HCT116 (cell line): ENCODE results near the gene SZT2. TPM values are rescaled to one million over a fixed set of nuclear protein-coding genes. Genes with fewer than 3 reads are reported as not detected.

Experiments used
- ATAC-seq: fragments of 200-7000 bp; cut with Tn5 transposase; 2 replicates; pipeline ENCODE4 v1.9.1; 2020; ENCODE audit warnings: mild to moderate bottlenecking, moderate library complexity
- BruUV-seq: library from RNA; stranded (reverse); fragments of 400-500 nt; replicated peaks from 2 replicates; lab custom pipeline; 2021; lab: Mats Ljungman, UMichigan
- CTCF ChIA-PET: fragments of 300-600 bp; sonication (Branson Sonifier 250); formaldehyde crosslinking; loops from one replicate; lab custom pipeline; 2021; ENCODE audit warnings: antibody characterized with exemption; lab: Charles Lee
- POLR2A ChIA-PET: fragments of 300-600, 350-600 bp; sonication (Branson Sonifier 250); formaldehyde crosslinking; loops from one replicate; lab custom pipeline; 2021; ENCODE audit warnings: antibody characterized with exemption; lab: Charles Lee
- RAD21 ChIA-PET, 2 experiments: fragments of 300-600 bp; sonication (Branson Sonifier 250); formaldehyde crosslinking; loops; one replicate each; lab custom pipeline; 2023; ENCODE audit warnings: low total read pairs in 2 of 2; ENCODE audit not compliant: uncharacterized antibody in 2 of 2, unreplicated experiment in 2 of 2, low non-redundant PET in 1 of 2; lab: Charles Lee
- DNase-seq: peaks from one replicate; pipeline ENCODE4 v3.0.0-alpha.2; 2010; ENCODE audit warnings: low read depth, low spot score
- H2AFZ ChIP-seq: fragments of 200-600 bp; shearing (Covaris generic), sonication (generic); 2 replicates; pipeline ENCODE4 v1.6.1; 2017; ENCODE audit warnings: low read depth, mixed run types, mixed read lengths, antibody characterized with exemption, low read length; ENCODE audit not compliant: poor library complexity, severe bottlenecking
- H3K27ac ChIP-seq: 2 replicates; pipeline ENCODE4 v1.5.1; 2012; ENCODE audit warnings: low read depth, low read length
- H3K27me3 ChIP-seq: fragments of 200-600 bp; sonication (generic); 2 replicates; pipeline ENCODE4 v1.6.1; 2016; ENCODE audit warnings: mixed run types, low read length, mixed read lengths; ENCODE audit not compliant: insufficient read depth
- H3K36me3 ChIP-seq, 2 experiments: fragments of 200-500 bp in 1 of 2; fragments of 200-600 bp in 1 of 2; sonication (Bioruptor generic) in 1 of 2; sonication (generic) in 1 of 2; 2 replicates each; pipeline versions ENCODE4 v1.5.1 to v1.6.1; 2014 to 2016; ENCODE audit warnings: low read length in 2 of 2, inconsistent platforms in 1 of 2, mixed read lengths in 1 of 2, mixed run types in 1 of 2; ENCODE audit not compliant: insufficient read depth in 2 of 2, control insufficient read depth in 1 of 2
- H3K4me1 ChIP-seq, 2 experiments: fragments of 200-600 bp in 1 of 2; sonication (generic) in 1 of 2; 2 replicates each; pipeline versions ENCODE4 v1.5.1 to v1.6.1; 2012 to 2017; ENCODE audit warnings: low read length in 2 of 2, inconsistent platforms in 1 of 2, mild to moderate bottlenecking in 1 of 2, mixed read lengths in 1 of 2, mixed run types in 1 of 2, moderate library complexity in 1 of 2; ENCODE audit not compliant: insufficient read depth in 2 of 2, control insufficient read depth in 1 of 2
- H3K4me2 ChIP-seq: fragments of 200-600 bp; sonication (generic); 2 replicates; pipeline ENCODE4 v1.6.1; 2017; ENCODE audit warnings: mixed run types, low read length, mixed read lengths
- H3K4me3 ChIP-seq, 2 experiments: fragments of 200-600 bp in 1 of 2; sonication (generic) in 1 of 2; replicated peaks in 1 of 2; 2 replicates each; pipeline ENCODE4 v1.5.1; 2011 to 2016; ENCODE audit warnings: low read length in 2 of 2, control low read depth in 1 of 2, low read depth in 1 of 2, mild to moderate bottlenecking in 1 of 2, mixed read lengths in 1 of 2, mixed run types in 1 of 2
- H3K79me2 ChIP-seq: fragments of 200-600 bp; sonication (generic); 2 replicates; pipeline ENCODE4 v1.6.1; 2017; ENCODE audit warnings: mild to moderate bottlenecking, mixed run types, low read length, moderate library complexity, mixed read lengths; ENCODE audit not compliant: insufficient read depth
- H3K9ac ChIP-seq: fragments of 200-600 bp; sonication (generic); 2 replicates; pipeline ENCODE4 v1.6.1; 2016; ENCODE audit warnings: low read length, mixed read lengths
- H3K9me2 ChIP-seq: fragments of 200-600 bp; sonication (generic), shearing (Covaris generic); 2 replicates; pipeline ENCODE4 v1.6.1; 2017; ENCODE audit warnings: mixed run types, mild to moderate bottlenecking, moderate library complexity; ENCODE audit not compliant: insufficient read depth
- H3K9me3 ChIP-seq, 2 experiments: fragments of 200-500 bp in 1 of 2; fragments of 200-600 bp in 1 of 2; sonication (Bioruptor generic) in 1 of 2; sonication (generic) in 1 of 2; 2 replicates each; pipeline ENCODE4 v1.6.1; 2014 to 2017; ENCODE audit warnings: low read length in 2 of 2, mixed read lengths in 2 of 2, inconsistent platforms in 1 of 2, low read depth in 1 of 2, mild to moderate bottlenecking in 1 of 2, mixed run types in 1 of 2, moderate library complexity in 1 of 2; ENCODE audit not compliant: control insufficient read depth in 1 of 2, insufficient read depth in 1 of 2
- H4K20me1 ChIP-seq: fragments of 200-600 bp; sonication (generic), shearing (Covaris generic); 2 replicates; pipeline ENCODE4 v1.6.1; 2017; ENCODE audit warnings: mixed run types, mild to moderate bottlenecking, moderate library complexity; ENCODE audit not compliant: insufficient read depth
- CEBPB ChIP-seq: IDR thresholded peaks from 2 replicates; pipeline ENCODE4 v1.6.1; 2012; ENCODE audit warnings: low read depth
- EGR1 ChIP-seq: IDR thresholded peaks from 2 replicates; pipeline ENCODE4 v1.6.1; 2012; ENCODE audit warnings: low read depth
- EZH2phosphoT487 ChIP-seq: fragments of 200-600 bp; IDR thresholded peaks from 2 replicates; pipeline ENCODE4 v1.6.1; 2018; ENCODE audit warnings: antibody characterized with exemption, borderline replicate concordance
- POLR2AphosphoS5 ChIP-seq: IDR thresholded peaks from 2 replicates; pipeline ENCODE4 v1.6.1; 2011; ENCODE audit warnings: mild to moderate bottlenecking, low read depth, low read length, moderate library complexity
- SP1 ChIP-seq: IDR thresholded peaks from 2 replicates; pipeline ENCODE4 v1.6.1; 2012; ENCODE audit warnings: low read depth
- SRF ChIP-seq: IDR thresholded peaks from 2 replicates; pipeline ENCODE4 v1.6.1; 2012; ENCODE audit warnings: low read depth
- TCF7L2 ChIP-seq: IDR thresholded peaks from 2 replicates; pipeline ENCODE4 v1.7.0; 2011; ENCODE audit warnings: borderline replicate concordance, inconsistent platforms; ENCODE audit not compliant: insufficient read depth, insufficient read length; ENCODE audit errors: extremely low read depth
- ZFX ChIP-seq: fragments of 450-650 bp; IDR thresholded peaks from 2 replicates; pipeline ENCODE4 v1.6.1; 2017
- intact Hi-C: fragments of 100-400 bp; cut with micrococcal nuclease; formaldehyde crosslinking; loops from 2 replicates; pipeline ENCODE4 v1.10.0; 2022
- total RNA-seq: library from RNA; stranded (reverse); gene quantifications from one replicate; pipeline ENCODE4 v1.2.1, GENCODE V29; 2021; ENCODE audit not compliant: unreplicated experiment
- TF ChIP-seq, protein P1 (sequence below): IDR thresholded peaks from 2 replicates; pipeline ENCODE4 v1.6.1; 2012
- TF ChIP-seq, protein P2 (sequence below), 3 experiments: fragments of 200-600 bp in 1 of 3; sonication (generic) in 1 of 3; IDR thresholded peaks in 2 of 3; conservative IDR thresholded peaks in 1 of 3; 2 replicates each; pipeline ENCODE4 v1.5.1; 2012 to 2017; ENCODE audit warnings: low read depth in 2 of 3, low read length in 2 of 3, antibody characterized with exemption in 1 of 3, borderline replicate concordance in 1 of 3, control low read depth in 1 of 3, mild to moderate bottlenecking in 1 of 3, mixed read lengths in 1 of 3, mixed run types in 1 of 3, moderate library complexity in 1 of 3; ENCODE audit not compliant: insufficient read depth in 1 of 3
- TF ChIP-seq, protein P3 (sequence below): IDR thresholded peaks from 2 replicates; pipeline ENCODE4 v1.6.1; 2012; ENCODE audit warnings: low read depth

SZT2 gene
- total RNA-seq, 1 experiment from 2014 or later = 43.0 TPM

DNA sequence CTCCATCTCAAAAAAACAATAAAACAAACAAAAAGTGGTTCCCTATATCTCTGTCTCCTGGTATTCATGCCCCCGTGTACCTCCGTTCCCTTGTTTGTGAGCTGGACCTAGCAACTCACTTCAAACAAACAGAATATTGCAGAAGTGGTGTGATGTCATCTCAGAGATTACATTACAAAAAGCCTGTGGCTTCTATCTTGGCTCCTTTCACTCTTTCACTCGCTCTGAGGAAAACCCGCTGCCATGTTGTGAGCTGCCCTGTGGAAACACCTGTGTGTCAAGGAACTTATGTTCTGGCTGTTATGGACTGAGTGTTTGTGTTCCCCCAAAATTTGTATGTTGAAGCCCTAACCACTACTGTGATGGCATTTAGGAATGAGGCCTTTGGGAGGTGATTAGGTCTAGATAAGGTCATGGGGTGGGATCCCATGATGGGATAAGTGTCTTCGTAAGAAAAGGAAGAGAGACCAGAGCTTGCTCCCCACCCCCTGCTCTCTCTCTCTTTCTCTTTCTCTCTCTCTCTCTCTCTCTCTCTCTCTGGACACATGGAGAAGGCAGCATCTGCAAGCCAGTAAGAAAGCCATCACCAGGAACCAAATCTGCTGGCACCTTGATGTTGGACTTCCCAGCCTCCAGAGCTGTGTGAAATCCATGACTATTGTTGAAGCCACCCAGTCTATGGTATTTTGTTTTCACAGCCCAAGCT lies 71.4 kb downstream of the SZT2 start:
- POLR2A ChIA-PET = interaction anchor here (1.5 kb wide), 1 partner anchor 7 kb away, joined by 5 read pairs; the partner anchor contains the start of gene HYI

More for the DNA sequence above, 71.4 kb downstream of the SZT2 start:
- Histone ChIP-seq H3K9me3 (no peaks in the 10 kb centered on the region), H3K79me2 (no peaks in the 10 kb centered on the region), H3K4me1 (no peaks in the 10 kb centered on the region), H2AFZ (no peak overlapping the region), H3K36me3 (no peaks in the 10 kb centered on the region), H3K9ac (no peak overlapping the region), H3K9me2 (no peaks in the 10 kb centered on the region), H4K20me1 (no peaks in the 10 kb centered on the region), H3K4me2 (no peak overlapping the region), H3K27ac (no peak overlapping the region), H3K27me3 (no peaks in the 10 kb centered on the region), H3K4me3 (no peak overlapping the region)
- no peak for TF ChIP-seq POLR2AphosphoS5
- no peak for TF ChIP-seq SP1
- TF ChIP-seq, protein P1, sequence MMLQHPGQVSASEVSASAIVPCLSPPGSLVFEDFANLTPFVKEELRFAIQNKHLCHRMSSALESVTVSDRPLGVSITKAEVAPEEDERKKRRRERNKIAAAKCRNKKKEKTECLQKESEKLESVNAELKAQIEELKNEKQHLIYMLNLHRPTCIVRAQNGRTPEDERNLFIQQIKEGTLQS = no peak
- no peak for TF ChIP-seq EZH2phosphoT487
- no peak for TF ChIP-seq EGR1
- TF ChIP-seq ZFX = no peak
- TF ChIP-seq CEBPB = no peak
- TF ChIP-seq, protein P2, sequence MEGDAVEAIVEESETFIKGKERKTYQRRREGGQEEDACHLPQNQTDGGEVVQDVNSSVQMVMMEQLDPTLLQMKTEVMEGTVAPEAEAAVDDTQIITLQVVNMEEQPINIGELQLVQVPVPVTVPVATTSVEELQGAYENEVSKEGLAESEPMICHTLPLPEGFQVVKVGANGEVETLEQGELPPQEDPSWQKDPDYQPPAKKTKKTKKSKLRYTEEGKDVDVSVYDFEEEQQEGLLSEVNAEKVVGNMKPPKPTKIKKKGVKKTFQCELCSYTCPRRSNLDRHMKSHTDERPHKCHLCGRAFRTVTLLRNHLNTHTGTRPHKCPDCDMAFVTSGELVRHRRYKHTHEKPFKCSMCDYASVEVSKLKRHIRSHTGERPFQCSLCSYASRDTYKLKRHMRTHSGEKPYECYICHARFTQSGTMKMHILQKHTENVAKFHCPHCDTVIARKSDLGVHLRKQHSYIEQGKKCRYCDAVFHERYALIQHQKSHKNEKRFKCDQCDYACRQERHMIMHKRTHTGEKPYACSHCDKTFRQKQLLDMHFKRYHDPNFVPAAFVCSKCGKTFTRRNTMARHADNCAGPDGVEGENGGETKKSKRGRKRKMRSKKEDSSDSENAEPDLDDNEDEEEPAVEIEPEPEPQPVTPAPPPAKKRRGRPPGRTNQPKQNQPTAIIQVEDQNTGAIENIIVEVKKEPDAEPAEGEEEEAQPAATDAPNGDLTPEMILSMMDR (IDR thresholded peaks at IDR 0.05 in 2 of 3, conservative IDR thresholded peaks at IDR 0.05 in 1 of 3; ENCODE audit: borderline replicate concordance in 1 of 3, insufficient read depth in 1 of 3, low read depth in 2 of 3, low read length in 2 of 3) = no peak
- no peak for TF ChIP-seq TCF7L2
- TF ChIP-seq SRF = no peak
- TF ChIP-seq, protein P3, sequence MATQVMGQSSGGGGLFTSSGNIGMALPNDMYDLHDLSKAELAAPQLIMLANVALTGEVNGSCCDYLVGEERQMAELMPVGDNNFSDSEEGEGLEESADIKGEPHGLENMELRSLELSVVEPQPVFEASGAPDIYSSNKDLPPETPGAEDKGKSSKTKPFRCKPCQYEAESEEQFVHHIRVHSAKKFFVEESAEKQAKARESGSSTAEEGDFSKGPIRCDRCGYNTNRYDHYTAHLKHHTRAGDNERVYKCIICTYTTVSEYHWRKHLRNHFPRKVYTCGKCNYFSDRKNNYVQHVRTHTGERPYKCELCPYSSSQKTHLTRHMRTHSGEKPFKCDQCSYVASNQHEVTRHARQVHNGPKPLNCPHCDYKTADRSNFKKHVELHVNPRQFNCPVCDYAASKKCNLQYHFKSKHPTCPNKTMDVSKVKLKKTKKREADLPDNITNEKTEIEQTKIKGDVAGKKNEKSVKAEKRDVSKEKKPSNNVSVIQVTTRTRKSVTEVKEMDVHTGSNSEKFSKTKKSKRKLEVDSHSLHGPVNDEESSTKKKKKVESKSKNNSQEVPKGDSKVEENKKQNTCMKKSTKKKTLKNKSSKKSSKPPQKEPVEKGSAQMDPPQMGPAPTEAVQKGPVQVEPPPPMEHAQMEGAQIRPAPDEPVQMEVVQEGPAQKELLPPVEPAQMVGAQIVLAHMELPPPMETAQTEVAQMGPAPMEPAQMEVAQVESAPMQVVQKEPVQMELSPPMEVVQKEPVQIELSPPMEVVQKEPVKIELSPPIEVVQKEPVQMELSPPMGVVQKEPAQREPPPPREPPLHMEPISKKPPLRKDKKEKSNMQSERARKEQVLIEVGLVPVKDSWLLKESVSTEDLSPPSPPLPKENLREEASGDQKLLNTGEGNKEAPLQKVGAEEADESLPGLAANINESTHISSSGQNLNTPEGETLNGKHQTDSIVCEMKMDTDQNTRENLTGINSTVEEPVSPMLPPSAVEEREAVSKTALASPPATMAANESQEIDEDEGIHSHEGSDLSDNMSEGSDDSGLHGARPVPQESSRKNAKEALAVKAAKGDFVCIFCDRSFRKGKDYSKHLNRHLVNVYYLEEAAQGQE = no peak
- DNase-seq (no peak), ATAC-seq (no peak)
- intact Hi-C loops = no loop called here
- ChIA-PET RAD21 (no interaction called here), CTCF (no interaction called here)
- no TSS peak for BruUV-seq
